ENCODE measurements around the gene DOCK2. TPM values are rescaled to one million over a fixed set of nuclear protein-coding genes. Genes with fewer than 3 reads are reported as not detected.

Gene DOCK2
- total RNA-seq, 1 donor = 167 TPM

Small RNA genes lying within 50 kb of the gene (small RNA-seq; reads per million reads assigned to genes)
- not detected for gene MIR378E

Other genes starting within 250 kb of the DOCK2 start
- 2.2 TPM for gene SPDL1, start 53.5 kb upstream of the DOCK2 start, total RNA-seq